Measurements from ENCODE around the gene C19orf44. TPM values are rescaled to one million over a fixed set of nuclear protein-coding genes. Genes with fewer than 3 reads are reported as not detected.

C19orf44 gene
- total and polyA plus RNA-seq, 2 of the 4 experiments (the other 2 are of a cell fraction): 1.4 to 3.8 TPM

DNA sequence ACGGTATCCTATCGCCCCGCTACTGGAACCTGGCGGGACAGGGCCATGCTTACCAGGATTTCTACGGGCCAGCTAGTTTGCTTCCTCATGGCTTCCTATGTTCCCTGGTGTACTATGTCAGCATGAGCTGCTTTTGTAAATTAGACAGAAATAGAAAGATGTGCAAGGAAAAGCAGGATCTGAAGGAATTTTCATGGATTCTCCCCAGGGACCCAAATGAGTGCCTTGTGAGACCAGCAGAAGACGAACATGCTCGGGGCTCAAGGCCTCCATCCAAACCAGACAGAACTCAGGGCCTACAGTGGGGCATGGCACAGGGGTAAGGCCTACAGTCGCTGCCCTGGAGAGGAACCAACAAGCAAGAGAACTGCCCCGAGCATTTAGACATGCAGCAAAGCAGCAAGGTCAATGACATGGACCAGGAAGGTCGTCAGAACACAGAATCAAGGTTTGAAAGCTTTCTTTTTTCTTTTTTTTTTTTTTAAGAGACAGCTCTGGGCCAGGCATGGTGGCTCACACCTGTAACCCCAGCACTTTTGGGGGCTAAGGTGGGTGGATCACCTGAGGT, 41.8 kb upstream of the C19orf44 start:
- no peak overlapping the region for H3K4ac ChIP-seq (ENCODE audit: low read depth, low read length)
- no peak overlapping the region for H3K4me2 ChIP-seq (ENCODE audit: low read depth, low read length)
- H2BK5ac ChIP-seq (ENCODE audit: low read depth, low read length, poor library complexity, severe bottlenecking): no peak overlapping the region
- no peak overlapping the region for H3K14ac ChIP-seq (replicated peaks; ENCODE audit: low read depth, low read length)
- in situ Hi-C loops (cut with MboI; ENCODE audit: low sequenced_read_pairs): no loop called here
- TF ChIP-seq, protein P1, sequence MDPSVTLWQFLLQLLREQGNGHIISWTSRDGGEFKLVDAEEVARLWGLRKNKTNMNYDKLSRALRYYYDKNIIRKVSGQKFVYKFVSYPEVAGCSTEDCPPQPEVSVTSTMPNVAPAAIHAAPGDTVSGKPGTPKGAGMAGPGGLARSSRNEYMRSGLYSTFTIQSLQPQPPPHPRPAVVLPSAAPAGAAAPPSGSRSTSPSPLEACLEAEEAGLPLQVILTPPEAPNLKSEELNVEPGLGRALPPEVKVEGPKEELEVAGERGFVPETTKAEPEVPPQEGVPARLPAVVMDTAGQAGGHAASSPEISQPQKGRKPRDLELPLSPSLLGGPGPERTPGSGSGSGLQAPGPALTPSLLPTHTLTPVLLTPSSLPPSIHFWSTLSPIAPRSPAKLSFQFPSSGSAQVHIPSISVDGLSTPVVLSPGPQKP (IDR thresholded peaks at IDR 0.05; ENCODE audit: borderline replicate concordance, low read depth, low read length): no peak
- no peak for TF ChIP-seq RFX5 (IDR thresholded peaks at IDR 0.05; ENCODE audit: low read depth, low read length)
- TF ChIP-seq POLR2A (IDR thresholded peaks at IDR 0.05; ENCODE audit: low read depth, low read length): no peak
- TF ChIP-seq FOS (IDR thresholded peaks at IDR 0.05; ENCODE audit: low read depth, low read length): no peak
- TF ChIP-seq NFE2L2 (IDR thresholded peaks at IDR 0.05; ENCODE audit: low read depth, low read length): no peak
- TF ChIP-seq CHD1 (IDR thresholded peaks at IDR 0.05; ENCODE audit: low read depth, low read length): no peak
- TF ChIP-seq RAD21 (IDR thresholded peaks at IDR 0.05; ENCODE audit: low read length): no peak
- TF ChIP-seq MXI1 (IDR thresholded peaks at IDR 0.05; ENCODE audit: borderline replicate concordance, low read depth, low read length): no peak
- TF ChIP-seq RCOR1 (IDR thresholded peaks at IDR 0.05; ENCODE audit: insufficient replicate concordance, low read length): no peak
- TF ChIP-seq MAFK (IDR thresholded peaks at IDR 0.05; ENCODE audit: low read depth, low read length): no peak
- H3K18ac ChIP-seq (ENCODE audit: low read depth, low read length): no peak overlapping the region
- no peak overlapping the region for H2AFZ ChIP-seq (replicated peaks; ENCODE audit: low read length, poor library complexity)
- no peak overlapping the region for H4K91ac ChIP-seq (ENCODE audit: insufficient read depth, low read depth, low read length)
- dilution Hi-C loops (cut with HindIII; ENCODE audit: low sequenced_read_pairs, unreplicated experiment): no loop called here
- H3K56ac ChIP-seq (ENCODE audit: extremely low read depth, insufficient read depth, low read length): no peak overlapping the region
- no peak overlapping the region for H2AK9ac ChIP-seq (replicated peaks; ENCODE audit: low read depth, low read length, poor library complexity)
- CTCF ChIA-PET: interaction anchor here (0.5 to 1.0 kb wide), 2 partner anchors 11 to 25 kb away, joined by 3 read pairs; no protein-coding TSS in a partner anchor
- no peak overlapping the region for H2AK5ac ChIP-seq (ENCODE audit: low read depth, low read length)
- H4K5ac ChIP-seq (ENCODE audit: low read depth, low read length): no peak overlapping the region
- intact Hi-C loops (cut with micrococcal nuclease): no loop called here
- H4K20me1 ChIP-seq (ENCODE audit: insufficient read depth, low read length): peaks cover 67% of the 10 kb centered on the region
- H3K27me3 ChIP-seq (ENCODE audit: control insufficient read depth, insufficient read depth, low read length): no peaks in the 10 kb centered on the region
- H4K8ac ChIP-seq (ENCODE audit: low read depth in 2 of 2, low read length in 2 of 2): no peak overlapping the region
- BruUV-seq (replicated peaks): no TSS peak
- no peak overlapping the region for H3K9ac ChIP-seq (ENCODE audit: low read depth, low read length)
- H3K79me1 ChIP-seq (ENCODE audit: low read depth in 1 of 2, low read length in 2 of 2): peaks cover 44 to 81% of the 10 kb centered on the region in 2 experiments
- H2BK20ac ChIP-seq (ENCODE audit: low read depth, low read length): no peak overlapping the region
- 91% methylated on average over 5 of the region's 10 CpGs; no CpG with 5 or more reads in 1 of the 2 experiments for WGBS, 2 experiments (ENCODE audit: extremely low coverage in 2 of 2, insufficient read length in 1 of 2)
- H2BK15ac ChIP-seq (ENCODE audit: low read depth, low read length): no peak overlapping the region
- ATAC-seq (ENCODE audit: low read depth): no peak
- H3K4me1 ChIP-seq (ENCODE audit: control insufficient read depth, insufficient read depth, low read length): peaks cover 23% of the 10 kb centered on the region
- POLR2A ChIA-PET (ENCODE audit: unreplicated experiment): no interaction called here
- H3K36me3 ChIP-seq (ENCODE audit: control insufficient read depth, insufficient read depth, low read length): no peaks in the 10 kb centered on the region
- H3K27ac ChIP-seq (ENCODE audit: insufficient read depth, low read length): no peak overlapping the region
- DNase-seq: no peak
- no peak overlapping the region for H3K23ac ChIP-seq (ENCODE audit: low read depth, low read length)
- peaks cover 32% of the 10 kb centered on the region for H3K9me1 ChIP-seq (ENCODE audit: insufficient read depth, low read length)
- H3K9me3 ChIP-seq (ENCODE audit: control insufficient read depth, insufficient read depth, low read length): no peaks in the 10 kb centered on the region
- H2BK120ac ChIP-seq (ENCODE audit: low read depth, low read length): no peak overlapping the region
- H3K4me3 ChIP-seq (ENCODE audit: insufficient read depth, low read depth, low read length): no peak overlapping the region

All from IMR-90 (cell line).